ENCODE data around the gene RBPMS2.

DNA sequence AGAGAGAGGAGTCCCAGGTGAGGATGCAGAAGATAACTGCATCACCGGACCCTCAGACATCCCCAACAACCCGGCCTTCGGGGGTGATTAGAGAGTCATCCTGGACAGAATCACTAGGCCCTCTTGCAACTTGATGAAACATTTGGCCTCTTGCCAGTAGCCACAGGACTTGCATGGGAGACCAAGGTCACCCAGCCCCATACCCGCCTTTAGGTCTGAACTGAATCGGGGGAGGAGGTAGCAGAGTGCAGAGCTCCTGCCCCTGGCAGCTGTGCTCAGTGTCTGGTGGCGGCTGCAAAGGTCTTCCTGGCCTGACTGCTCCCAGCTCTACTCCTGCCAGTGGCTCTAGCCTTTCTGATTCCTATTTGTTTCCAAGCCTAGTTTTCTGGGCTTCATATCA, 37.7 kb upstream of the RBPMS2 start:
- TF ChIP-seq, protein P1, sequence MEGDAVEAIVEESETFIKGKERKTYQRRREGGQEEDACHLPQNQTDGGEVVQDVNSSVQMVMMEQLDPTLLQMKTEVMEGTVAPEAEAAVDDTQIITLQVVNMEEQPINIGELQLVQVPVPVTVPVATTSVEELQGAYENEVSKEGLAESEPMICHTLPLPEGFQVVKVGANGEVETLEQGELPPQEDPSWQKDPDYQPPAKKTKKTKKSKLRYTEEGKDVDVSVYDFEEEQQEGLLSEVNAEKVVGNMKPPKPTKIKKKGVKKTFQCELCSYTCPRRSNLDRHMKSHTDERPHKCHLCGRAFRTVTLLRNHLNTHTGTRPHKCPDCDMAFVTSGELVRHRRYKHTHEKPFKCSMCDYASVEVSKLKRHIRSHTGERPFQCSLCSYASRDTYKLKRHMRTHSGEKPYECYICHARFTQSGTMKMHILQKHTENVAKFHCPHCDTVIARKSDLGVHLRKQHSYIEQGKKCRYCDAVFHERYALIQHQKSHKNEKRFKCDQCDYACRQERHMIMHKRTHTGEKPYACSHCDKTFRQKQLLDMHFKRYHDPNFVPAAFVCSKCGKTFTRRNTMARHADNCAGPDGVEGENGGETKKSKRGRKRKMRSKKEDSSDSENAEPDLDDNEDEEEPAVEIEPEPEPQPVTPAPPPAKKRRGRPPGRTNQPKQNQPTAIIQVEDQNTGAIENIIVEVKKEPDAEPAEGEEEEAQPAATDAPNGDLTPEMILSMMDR (conservative IDR thresholded peaks at IDR 0.05; ENCODE audit: low read depth, low read length) = no peak
- no peak for TF ChIP-seq CEBPB (IDR thresholded peaks at IDR 0.05; ENCODE audit: low read depth, low read length)

Data from IMR-90 (cell line).